ENCODE results near the gene NPLOC4. TPM values are rescaled to one million over a fixed set of nuclear protein-coding genes. Genes with fewer than 3 reads are reported as not detected.

NPLOC4 gene
- 58.0 and 77.1 TPM in 2 replicates for total RNA-seq

GRCh38 chr17:81636505-81637288, at the start of gene NPLOC4, which contains the start of gene TSPAN10:
NPLOC4 (minus strand) TSS chr17:81637112; CDS start chr17:81636930, 182 bp downstream.
TSPAN10 (plus strand) TSS chr17:81637196; CDS start chr17:81642413, 5,217 bp downstream.

DNA sequence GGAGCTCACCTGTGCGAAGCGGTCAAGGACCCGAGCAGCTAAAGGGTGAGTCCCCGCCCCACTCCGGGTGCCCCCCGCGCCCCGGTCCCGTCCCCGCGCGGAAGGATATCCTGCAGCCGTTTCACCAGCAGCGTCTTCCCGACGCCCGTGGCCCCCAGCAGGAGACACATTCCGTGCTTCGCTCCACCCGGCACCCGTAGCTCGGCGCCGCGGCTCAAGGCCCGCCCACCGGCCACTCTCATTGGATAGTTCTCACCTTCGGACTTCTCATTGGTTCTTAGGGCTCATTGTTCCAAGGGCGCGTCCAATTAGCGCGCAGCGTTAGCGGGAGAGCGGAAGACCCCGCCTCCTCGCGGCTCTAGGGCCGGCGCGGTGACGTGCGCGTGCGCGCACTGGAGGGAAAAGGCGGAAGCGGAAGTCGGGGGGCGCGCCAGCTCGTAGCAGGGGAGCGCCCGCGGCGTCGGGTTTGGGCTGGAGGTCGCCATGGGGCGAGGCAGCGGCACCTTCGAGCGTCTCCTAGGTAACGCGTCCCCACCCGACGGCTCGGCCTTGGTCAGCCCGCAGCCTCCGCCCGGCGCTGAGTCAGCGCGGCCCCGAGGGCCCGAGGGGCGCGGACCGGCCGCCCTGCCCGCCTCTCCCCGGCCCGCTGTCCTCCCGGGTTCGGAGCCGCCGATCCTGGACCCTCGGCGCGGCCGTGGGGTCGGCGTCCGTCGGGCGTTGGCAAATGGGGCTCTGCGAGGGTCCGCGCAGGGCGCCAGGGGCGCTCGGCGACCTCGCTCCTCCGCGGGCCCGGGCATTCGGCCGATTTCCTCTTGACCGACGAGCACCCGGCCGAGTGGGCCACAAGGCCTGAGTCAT, 46.9 kb upstream of the NPLOC4 start, which contains the start of the genes ARL16 and HGS:
TSS of gene ARL16 (minus strand) at position 214 of the 858 bp plus-strand sequence. CDS start at position 170, 44 bp downstream.
TSS of gene HGS (plus strand) at position 428 of the 858 bp plus-strand sequence. CDS start at position 484, 56 bp downstream.

GRCh38 chr17:81666342-81667191, 29.7 kb upstream of the NPLOC4 start, which contains the start of the genes CCDC137 and OXLD1:
CCDC137 (plus strand) TSS chr17:81666737; CDS start chr17:81666767, 30 bp downstream.
OXLD1 (minus strand) TSS chr17:81666605; CDS start chr17:81666577, 28 bp downstream.

DNA sequence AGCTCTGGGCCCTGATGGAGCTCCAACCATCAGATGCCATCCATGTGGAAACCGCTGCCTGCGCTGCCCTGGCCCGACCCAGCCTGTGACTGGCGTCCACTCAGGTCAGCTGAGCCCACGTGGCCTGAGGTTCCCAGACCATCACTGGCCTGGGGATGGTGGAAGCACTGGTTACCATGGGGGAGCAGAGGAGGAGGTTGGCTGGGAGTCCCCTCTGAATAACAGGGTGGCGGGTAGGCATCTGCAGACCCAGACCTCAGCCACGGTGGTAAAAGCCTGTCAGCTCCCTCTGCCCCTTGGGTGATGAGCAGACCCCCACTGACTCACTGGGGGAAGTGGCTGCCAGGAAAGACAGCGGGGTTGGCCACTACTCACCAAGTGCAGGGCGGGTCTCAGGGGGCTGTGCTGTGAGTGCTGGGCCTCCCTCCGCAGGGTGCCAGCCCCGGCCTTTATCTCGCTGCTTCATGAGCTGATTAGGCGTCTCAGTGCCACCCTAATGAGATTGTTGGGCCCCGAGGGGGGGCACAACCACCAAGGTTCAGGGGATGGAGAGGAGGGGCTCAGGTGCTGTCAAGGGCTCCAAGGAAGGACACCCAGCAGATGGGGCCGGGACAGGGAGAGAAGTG, 19.3 kb upstream of the NPLOC4 start, which contains the start of gene PDE6G:
TSS of gene PDE6G (minus strand) at position 425 of the 626 bp plus-strand sequence. CDS start 3,237 bp downstream, outside the sequence.

GRCh38 chr17:81552244-81553017, 84.5 kb downstream of the NPLOC4 start, which contains the start of gene FAAP100:
FAAP100 (minus strand) TSS chr17:81552353; CDS start chr17:81552330, 23 bp downstream.

GRCh38 chr17:81527591-81528383, 109.1 kb downstream of the NPLOC4 start, which contains the start of gene FSCN2:
FSCN2 (plus strand) TSS chr17:81528377; CDS start chr17:81528532, 155 bp downstream.

GRCh38 chr17:81512562-81513371, 124.1 kb downstream of the NPLOC4 start, which contains the start of gene ACTG1:
ACTG1 (minus strand) TSS chr17:81512799; CDS start chr17:81512354, 445 bp downstream.

Other genes starting within 250 kb of the NPLOC4 start
- gene BAHCC1, start 241.7 kb downstream of the NPLOC4 start, total RNA-seq, result 7.4 and 7.6 TPM in 2 replicates
- gene ACTG1, start 124.3 kb downstream of the NPLOC4 start, total RNA-seq, result 7,025 and 10,804 TPM in 2 replicates
- gene FSCN2, start 108.7 kb downstream of the NPLOC4 start, total RNA-seq, result 2.0 and 4.6 TPM in 2 replicates
- gene FAAP100, start 84.8 kb downstream of the NPLOC4 start, total RNA-seq, result 19.9 and 25.0 TPM in 2 replicates
- gene TSPAN10, start 84 bp upstream of the NPLOC4 start, total RNA-seq, result 2.5 and 2.6 TPM in 2 replicates
- 0.17 TPM in 1 of 2 replicates, not detected in the other for gene PDE6G, start 19.4 kb upstream of the NPLOC4 start, total RNA-seq
- 35.5 and 37.7 TPM in 2 replicates for gene OXLD1, start 29.5 kb upstream of the NPLOC4 start, total RNA-seq
- 8.3 and 9.5 TPM in 2 replicates for gene CCDC137, start 29.6 kb upstream of the NPLOC4 start, total RNA-seq
- gene ARL16, start 46.7 kb upstream of the NPLOC4 start, total RNA-seq, result 21.0 and 33.6 TPM in 2 replicates
- 94.4 and 131 TPM in 2 replicates for gene HGS, start 46.9 kb upstream of the NPLOC4 start, total RNA-seq
- gene MRPL12, start 66.3 kb upstream of the NPLOC4 start, total RNA-seq, result 6.8 and 12.4 TPM in 2 replicates
- gene SLC25A10, start 75.2 kb upstream of the NPLOC4 start, total RNA-seq, result 6.6 and 19.3 TPM in 2 replicates
- not detected in 2 replicates for gene GCGR, start 167.0 kb upstream of the NPLOC4 start, total RNA-seq
- gene MCRIP1, start 196.2 kb upstream of the NPLOC4 start, total RNA-seq, result 80.3 and 126 TPM in 2 replicates
- gene PPP1R27, start 197.9 kb upstream of the NPLOC4 start, total RNA-seq, result 0.17 TPM in 1 of 2 replicates, not detected in the other
- 1,342 and 1,881 TPM in 2 replicates for gene P4HB, start 223.4 kb upstream of the NPLOC4 start, total RNA-seq
- gene ARHGDIA, start 234.2 kb upstream of the NPLOC4 start, total RNA-seq, result 187 and 318 TPM in 2 replicates